ENCODE results near the gene KRT71. TPM values are rescaled to one million over a fixed set of nuclear protein-coding genes. Genes with fewer than 3 reads are reported as not detected.
A peak's percentile ranks its signal among the peaks of the same experiment; 100 is the strongest.

The KRT71 gene
- total RNA-seq, 4 donors from 2014 or later = not detected

- H3K27ac ChIP-seq = peak overlapping the region; percentile 85 to 94 (median 90)
- WGBS, 2 donors = 38 to 77% methylated on average over 4 of the region's 5 CpGs
These were observed 35.1 kb downstream of the KRT71 start for GRCh38 chr12:52517888-52518287.

GRCh38 chr12:52517005-52517835 is 35.7 kb downstream of the KRT71 start:
- Histone ChIP-seq H3K27ac (peak overlapping the region; percentile 85 to 94 (median 90)), H3K36me3 (peaks cover 0 to 35% (median 13%) of the 10 kb centered on the region in 3 donors), H3K27me3 (peaks cover 0 to 2% (median 0%) of the 10 kb centered on the region in 4 donors), H3K4me1 (peaks cover 5 to 59% (median 5%) of the 10 kb centered on the region in 3 donors), H3K9me3 (no peaks in the 10 kb centered on the region), H3K4me3 (peak overlapping the region; percentile 51 to 66 (median 52))
- intact Hi-C loops (cut with DNase I) = loop anchor here (10.0 kb wide), 2 partner anchors 142 to 362 kb away; no protein-coding TSS in a partner anchor
- TF ChIP-seq CTCF (IDR thresholded peaks at IDR 0.05) (no peak), POLR2A (IDR thresholded peaks at IDR 0.05) (no peak)
- 47 to 62% methylated on average over 8 to 12 of the region's 14 CpGs for WGBS, 2 donors
- no peak for DNase-seq

More at GRCh38 chr12:52517888-52518287, 35.1 kb downstream of the KRT71 start:
- H3K4me1 ChIP-seq = peaks cover 8 to 66% (median 9%) of the 10 kb centered on the region in 3 donors
- intact Hi-C loops (cut with DNase I) = loop anchor here (10.0 kb wide), 2 partner anchors 143 to 363 kb away; no protein-coding TSS in a partner anchor
- H3K36me3 ChIP-seq = peaks cover 0 to 35% (median 13%) of the 10 kb centered on the region in 3 donors
- H3K9me3 ChIP-seq = no peaks in the 10 kb centered on the region
- no peak for DNase-seq
- H3K27me3 ChIP-seq = no peaks in the 10 kb centered on the region
- TF ChIP-seq POLR2A (IDR thresholded peaks at IDR 0.05) = peak in 1 of 4 donors; percentile 6
- TF ChIP-seq CTCF (IDR thresholded peaks at IDR 0.05) = no peak
- peak overlapping the region; percentile 51 to 66 (median 52) for H3K4me3 ChIP-seq

GRCh38 chr12:52515927-52516831 is 36.8 kb downstream of the KRT71 start:
- TF ChIP-seq POLR2A (IDR thresholded peaks at IDR 0.05) (no peak), CTCF (IDR thresholded peaks at IDR 0.05) (no peak)
- Histone ChIP-seq H3K9me3 (peaks cover 0 to 2% (median 0%) of the 10 kb centered on the region in 3 donors), H3K36me3 (peaks cover 0 to 35% (median 13%) of the 10 kb centered on the region in 3 donors), H3K4me3 (peak overlapping the region; percentile 51 to 66 (median 52)), H3K27me3 (peaks cover 0 to 6% (median 0%) of the 10 kb centered on the region in 4 donors), H3K4me1 (peaks cover 0 to 49% (median 4%) of the 10 kb centered on the region in 3 donors), H3K27ac (peak overlapping the region; percentile 85 to 94 (median 90))
- WGBS, 2 donors = 31 to 61% methylated on average over 9 to 12 of the region's 15 CpGs
- intact Hi-C loops (cut with DNase I) = loop anchor here (10.0 kb wide), 2 partner anchors 141 to 361 kb away; no protein-coding TSS in a partner anchor
- DNase-seq = no peak

GRCh38 chr12:52515319-52515646 is 37.7 kb downstream of the KRT71 start:
- H3K4me3 ChIP-seq = peak overlapping the region in 3 of 4 donors; percentile 51 to 66 (median 52)
- peaks cover 0 to 6% (median 0%) of the 10 kb centered on the region in 4 donors for H3K27me3 ChIP-seq
- H3K36me3 ChIP-seq = peaks cover 0 to 35% (median 13%) of the 10 kb centered on the region in 3 donors
- no peak for TF ChIP-seq POLR2A (IDR thresholded peaks at IDR 0.05)
- TF ChIP-seq CTCF (IDR thresholded peaks at IDR 0.05) = no peak
- 36 to 60% methylated on average over 1 of the region's 1 CpG for WGBS, 2 donors
- no peak for DNase-seq
- H3K9me3 ChIP-seq = peaks cover 0 to 5% (median 5%) of the 10 kb centered on the region in 3 donors
- H3K27ac ChIP-seq = peak overlapping the region; percentile 85 to 94 (median 90)
- peaks cover 0 to 40% (median 0%) of the 10 kb centered on the region in 3 donors for H3K4me1 ChIP-seq
- intact Hi-C loops (cut with DNase I) = loop anchor here (10.0 kb wide), 2 partner anchors 140 to 360 kb away; no protein-coding TSS in a partner anchor
